Lower leg skin (tissue), 4 donors: ENCODE measurements around the gene C22orf39. TPM values are rescaled to one million over a fixed set of nuclear protein-coding genes. Genes with fewer than 3 reads are reported as not detected.

Source experiments
- DNase-seq, 2 donors: peaks; one replicate each; pipeline ENCODE4 v3.0.0-alpha.2; 2019; ENCODE audit warnings: low spot score in 2 of 2
- H3K4me3 ChIP-seq: fragments of 200-600 bp; sonication (generic); 2 replicates; pipeline ENCODE4 v1.5.1; 2017; ENCODE audit warnings: mild to moderate bottlenecking, low read depth; ENCODE audit not compliant: poor library complexity, severe bottlenecking
- POLR2A ChIP-seq, 2 donors: fragments of 450-650 bp; IDR thresholded peaks; one replicate each; pipeline ENCODE4 v1.6.1; 2016 to 2017; ENCODE audit warnings: antibody characterized with exemption in 2 of 2, mild to moderate bottlenecking in 1 of 2, moderate library complexity in 1 of 2
- WGBS, 2 donors: methylation state at CpG; one replicate each; pipeline ENCODE4 v1.1.5; 2018; 5-methylcytosine and 5-hydroxymethylcytosine counted together
- intact Hi-C: fragments of 100-400 bp; cut with DNase I; formaldehyde crosslinking; loops from one replicate; pipeline ENCODE4 v1.15.0; 2023; ENCODE audit warnings: low total_unique reads
- total RNA-seq, 4 donors: library from RNA; depleted of rRNA; stranded (reverse); fragments of >200 nt; gene quantifications; one replicate each; pipeline ENCODE4 v1.1.0, GENCODE V29; 2016
- TF ChIP-seq, protein P1 (sequence below), 3 donors: fragments of 450-650 bp; IDR thresholded peaks; one replicate each; pipeline ENCODE4 v1.5.1; 2016; ENCODE audit warnings: antibody characterized with exemption in 3 of 3, mild to moderate bottlenecking in 3 of 3, moderate library complexity in 2 of 3

Gene C22orf39
- total RNA-seq, 4 donors from 2014 or later = 31.0 to 50.4 (median 42.1) TPM

DNA sequence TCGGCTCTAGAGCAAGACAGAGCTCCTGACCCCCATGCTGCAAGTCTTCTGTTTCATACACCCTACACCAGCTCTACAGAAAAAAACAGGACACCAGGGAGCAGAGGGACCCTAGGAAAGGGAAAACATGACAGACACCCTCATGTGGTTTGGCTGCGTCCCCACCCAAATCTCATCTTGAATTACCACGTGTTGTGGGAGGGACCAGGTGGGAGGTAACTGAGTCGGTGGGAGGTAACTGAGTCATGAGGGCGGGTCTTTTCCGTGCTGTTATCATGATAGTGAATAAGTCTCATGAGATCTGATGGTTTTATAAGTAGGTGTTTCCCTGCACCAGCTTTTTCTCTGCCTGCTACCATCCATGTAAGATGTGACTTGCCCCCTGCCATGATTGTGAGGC, 6.6 kb upstream of the C22orf39 start:
- intact Hi-C loops = no loop called here
- TF ChIP-seq, protein P1, sequence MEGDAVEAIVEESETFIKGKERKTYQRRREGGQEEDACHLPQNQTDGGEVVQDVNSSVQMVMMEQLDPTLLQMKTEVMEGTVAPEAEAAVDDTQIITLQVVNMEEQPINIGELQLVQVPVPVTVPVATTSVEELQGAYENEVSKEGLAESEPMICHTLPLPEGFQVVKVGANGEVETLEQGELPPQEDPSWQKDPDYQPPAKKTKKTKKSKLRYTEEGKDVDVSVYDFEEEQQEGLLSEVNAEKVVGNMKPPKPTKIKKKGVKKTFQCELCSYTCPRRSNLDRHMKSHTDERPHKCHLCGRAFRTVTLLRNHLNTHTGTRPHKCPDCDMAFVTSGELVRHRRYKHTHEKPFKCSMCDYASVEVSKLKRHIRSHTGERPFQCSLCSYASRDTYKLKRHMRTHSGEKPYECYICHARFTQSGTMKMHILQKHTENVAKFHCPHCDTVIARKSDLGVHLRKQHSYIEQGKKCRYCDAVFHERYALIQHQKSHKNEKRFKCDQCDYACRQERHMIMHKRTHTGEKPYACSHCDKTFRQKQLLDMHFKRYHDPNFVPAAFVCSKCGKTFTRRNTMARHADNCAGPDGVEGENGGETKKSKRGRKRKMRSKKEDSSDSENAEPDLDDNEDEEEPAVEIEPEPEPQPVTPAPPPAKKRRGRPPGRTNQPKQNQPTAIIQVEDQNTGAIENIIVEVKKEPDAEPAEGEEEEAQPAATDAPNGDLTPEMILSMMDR (IDR thresholded peaks at IDR 0.05) = no peak
- no peak for TF ChIP-seq POLR2A (IDR thresholded peaks at IDR 0.05)
- 79 to 81% methylated on average over 6 of the region's 6 CpGs for WGBS, 2 donors
- no peak overlapping the region for H3K4me3 ChIP-seq
- DNase-seq = peak in 1 of 2 donors; percentile 65

DNA sequence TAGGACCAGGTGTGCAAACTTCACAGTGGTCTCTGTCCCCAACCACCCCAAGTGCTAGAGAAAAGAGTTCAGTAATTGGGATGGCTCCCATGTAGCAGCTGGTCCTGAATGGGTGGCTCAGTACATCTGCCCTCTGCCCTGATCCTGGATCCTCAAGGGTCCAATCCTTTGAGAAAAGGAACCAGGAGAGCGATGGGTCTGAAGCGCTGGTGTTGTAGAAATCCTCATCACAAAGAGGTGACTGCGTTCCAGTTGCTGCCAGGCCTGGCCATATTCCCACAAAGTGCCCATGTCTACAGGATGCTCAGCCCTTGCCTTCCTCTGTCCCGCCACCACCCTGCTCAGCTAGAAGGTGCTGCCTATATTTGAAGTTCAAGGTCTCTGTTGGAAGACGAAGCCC, 6.2 kb upstream of the C22orf39 start:
- TF ChIP-seq, protein P1 (IDR thresholded peaks at IDR 0.05) = no peak
- TF ChIP-seq POLR2A (IDR thresholded peaks at IDR 0.05) = no peak
- no peak overlapping the region for H3K4me3 ChIP-seq
- WGBS, 2 donors = 93 to 99% methylated on average over 5 of the region's 5 CpGs
- intact Hi-C loops = no loop called here
- DNase-seq = peak in 1 of 2 donors; percentile 68

DNA sequence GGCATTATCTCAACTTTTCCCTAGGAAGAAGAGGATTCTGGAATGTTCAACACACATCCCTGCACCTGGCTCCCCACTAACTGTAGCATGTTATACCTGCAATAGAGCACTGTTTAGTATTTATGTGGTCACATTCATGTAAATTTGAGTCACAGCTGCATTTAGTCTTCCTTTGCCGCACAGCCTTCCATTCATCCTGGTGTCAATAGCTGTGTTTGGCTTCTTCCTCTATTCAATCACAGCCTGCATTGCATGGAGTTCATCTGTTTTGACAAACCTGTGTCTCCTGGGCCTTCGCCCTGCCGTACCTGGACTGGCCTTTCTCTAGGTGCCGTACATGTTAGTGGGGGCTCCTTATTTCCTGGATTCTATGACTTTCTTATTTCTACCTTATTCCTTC, 4.1 kb upstream of the C22orf39 start:
- peak in 1 of 2 donors; percentile 56 for DNase-seq
- 95 to 97% methylated on average over 4 of the region's 4 CpGs for WGBS, 2 donors
- TF ChIP-seq, protein P1 (IDR thresholded peaks at IDR 0.05) = no peak
- no peak for TF ChIP-seq POLR2A (IDR thresholded peaks at IDR 0.05)
- intact Hi-C loops = no loop called here
- H3K4me3 ChIP-seq = no peak overlapping the region

DNA sequence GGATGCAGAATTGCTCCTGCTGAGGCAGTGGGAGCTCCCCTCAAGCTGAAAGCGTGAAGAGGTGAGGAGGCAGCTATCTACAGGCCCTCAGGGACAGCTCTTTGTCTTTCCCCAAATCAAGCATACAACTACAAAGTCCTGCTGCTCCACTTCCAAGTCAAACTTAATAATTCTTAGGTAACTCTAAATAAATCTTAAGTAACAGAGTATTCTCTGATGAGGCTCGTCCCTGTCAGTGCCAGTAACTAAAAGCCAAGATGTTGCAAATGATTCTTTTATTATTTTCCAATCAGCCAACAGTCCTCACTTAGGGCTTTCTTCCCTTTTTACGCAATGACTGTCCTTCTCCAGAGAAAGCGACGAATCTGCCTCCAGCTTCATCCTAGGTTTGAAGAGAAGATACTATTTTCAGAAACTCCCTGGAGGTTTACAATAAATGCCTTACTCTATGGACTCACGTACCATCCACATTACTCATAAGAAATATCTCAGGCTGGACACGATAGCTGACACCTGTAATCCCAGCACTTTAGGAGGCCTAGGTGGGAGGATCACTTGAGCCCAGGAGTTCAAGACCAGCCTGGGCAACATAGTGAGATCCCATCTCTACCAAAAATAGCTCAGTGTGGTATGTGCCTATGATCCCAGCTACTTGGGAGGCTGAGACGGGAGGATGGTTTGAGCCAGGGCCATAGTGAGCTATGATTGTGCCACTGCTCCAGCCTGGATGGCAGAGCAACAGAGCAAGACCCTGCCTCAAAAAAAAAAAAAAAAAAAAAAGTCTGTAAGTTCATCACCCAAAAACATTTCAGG, 3.1 kb upstream of the C22orf39 start:
- TF ChIP-seq POLR2A (IDR thresholded peaks at IDR 0.05) = no peak
- TF ChIP-seq, protein P1 (IDR thresholded peaks at IDR 0.05) = no peak
- no peak overlapping the region for H3K4me3 ChIP-seq
- peak in 1 of 2 donors; percentile 53 for DNase-seq
- intact Hi-C loops = no loop called here
- WGBS, 2 donors = 87 to 89% methylated on average over 8 of the region's 8 CpGs

DNA sequence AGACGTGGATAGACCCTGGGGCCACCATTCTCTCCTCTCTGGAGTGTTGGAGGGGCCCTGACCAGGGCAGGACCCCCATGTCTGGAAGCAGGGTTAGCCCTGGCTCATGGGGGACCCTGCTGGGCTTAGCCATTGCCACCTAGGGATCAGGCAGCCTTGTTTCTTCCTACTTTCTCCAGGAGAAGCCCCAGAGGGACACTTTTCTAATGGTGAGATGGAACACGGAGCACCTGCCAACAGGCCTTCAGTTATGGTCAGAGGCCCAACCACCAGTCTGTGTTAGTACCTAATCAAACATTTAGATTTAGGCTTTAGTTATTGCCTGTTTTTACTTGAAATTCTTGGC, 1.9 kb upstream of the C22orf39 start:
- no peak overlapping the region for H3K4me3 ChIP-seq
- intact Hi-C loops = no loop called here
- TF ChIP-seq, protein P1 (IDR thresholded peaks at IDR 0.05) = no peak
- WGBS, 2 donors = 50 to 75% methylated on average over 2 of the region's 2 CpGs
- no peak for DNase-seq
